ENCODE measurements around the gene SUPT20HL1. TPM values are rescaled to one million over a fixed set of nuclear protein-coding genes. Genes with fewer than 3 reads are reported as not detected.

The SUPT20HL1 gene
- total RNA-seq, 1 donor from 2014 or later: under 0.01 TPM

- TF ChIP-seq, protein P1, sequence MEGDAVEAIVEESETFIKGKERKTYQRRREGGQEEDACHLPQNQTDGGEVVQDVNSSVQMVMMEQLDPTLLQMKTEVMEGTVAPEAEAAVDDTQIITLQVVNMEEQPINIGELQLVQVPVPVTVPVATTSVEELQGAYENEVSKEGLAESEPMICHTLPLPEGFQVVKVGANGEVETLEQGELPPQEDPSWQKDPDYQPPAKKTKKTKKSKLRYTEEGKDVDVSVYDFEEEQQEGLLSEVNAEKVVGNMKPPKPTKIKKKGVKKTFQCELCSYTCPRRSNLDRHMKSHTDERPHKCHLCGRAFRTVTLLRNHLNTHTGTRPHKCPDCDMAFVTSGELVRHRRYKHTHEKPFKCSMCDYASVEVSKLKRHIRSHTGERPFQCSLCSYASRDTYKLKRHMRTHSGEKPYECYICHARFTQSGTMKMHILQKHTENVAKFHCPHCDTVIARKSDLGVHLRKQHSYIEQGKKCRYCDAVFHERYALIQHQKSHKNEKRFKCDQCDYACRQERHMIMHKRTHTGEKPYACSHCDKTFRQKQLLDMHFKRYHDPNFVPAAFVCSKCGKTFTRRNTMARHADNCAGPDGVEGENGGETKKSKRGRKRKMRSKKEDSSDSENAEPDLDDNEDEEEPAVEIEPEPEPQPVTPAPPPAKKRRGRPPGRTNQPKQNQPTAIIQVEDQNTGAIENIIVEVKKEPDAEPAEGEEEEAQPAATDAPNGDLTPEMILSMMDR (IDR thresholded peaks at IDR 0.05; ENCODE audit: insufficient read depth, low read length, severe bottlenecking): no peak
- Histone ChIP-seq H3K36me3 (ENCODE audit: control insufficient read depth, insufficient read depth, low read length) (no peaks in the 10 kb centered on the region), H3K4me3 (ENCODE audit: low read depth, low read length) (no peak overlapping the region), H3K27me3 (ENCODE audit: control insufficient read depth, insufficient read depth, low read length) (no peaks in the 10 kb centered on the region)
- DNase-seq (ENCODE audit: low read depth) (no peak), FAIRE-seq (no peak)
Measured at GRCh38 chrX:24369816-24370215, 9.4 kb downstream of the SUPT20HL1 start.

DNA sequence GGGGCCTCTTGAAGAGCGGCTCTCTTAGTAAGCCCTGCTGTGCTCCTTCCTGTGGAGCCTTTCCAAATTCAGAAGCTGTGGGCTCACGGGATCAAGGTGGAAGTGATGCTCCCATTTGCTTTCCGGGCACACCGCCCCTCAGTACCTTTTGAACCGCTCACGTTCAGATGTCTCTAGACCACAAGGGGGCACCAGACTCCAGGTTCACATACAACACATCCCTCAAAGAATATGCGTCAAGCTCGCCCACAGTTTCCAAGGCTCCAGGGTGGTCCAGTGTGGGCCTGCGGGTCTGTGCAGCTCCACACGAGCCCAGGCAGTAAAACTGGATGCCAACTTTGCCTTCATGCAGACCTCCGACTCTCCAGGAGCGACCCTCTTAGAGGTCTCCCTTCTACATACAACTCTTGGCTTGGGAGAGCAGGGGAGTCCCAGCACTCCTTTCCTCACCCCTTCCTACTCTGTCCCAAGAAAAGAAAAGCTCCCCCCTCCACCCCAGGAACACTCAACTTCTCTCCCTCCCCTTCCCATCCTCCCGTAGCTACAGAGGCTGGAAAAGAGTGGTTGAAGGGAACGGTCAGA is 11.0 kb downstream of the SUPT20HL1 start:
- Histone ChIP-seq H3K36me3 (ENCODE audit: control insufficient read depth, insufficient read depth, low read length) (no peaks in the 10 kb centered on the region), H3K4me3 (ENCODE audit: low read depth, low read length) (no peak overlapping the region), H3K27me3 (ENCODE audit: control insufficient read depth, insufficient read depth, low read length) (no peaks in the 10 kb centered on the region)
- TF ChIP-seq, protein P1 (IDR thresholded peaks at IDR 0.05; ENCODE audit: insufficient read depth, low read length, severe bottlenecking): peak; percentile 68
- FAIRE-seq: no peak
- DNase-seq (ENCODE audit: low read depth): peak; percentile 43

- TF ChIP-seq, protein P1 (IDR thresholded peaks at IDR 0.05; ENCODE audit: insufficient read depth, low read length, severe bottlenecking): no peak
- no peaks in the 10 kb centered on the region for H3K36me3 ChIP-seq (ENCODE audit: control insufficient read depth, insufficient read depth, low read length)
- FAIRE-seq (peak; percentile 40), DNase-seq (ENCODE audit: low read depth) (no peak)
- no peaks in the 10 kb centered on the region for H3K27me3 ChIP-seq (ENCODE audit: control insufficient read depth, insufficient read depth, low read length)
- H3K4me3 ChIP-seq (ENCODE audit: low read depth, low read length): no peak overlapping the region
Measured at GRCh38 chrX:24372021-24372763, 11.8 kb downstream of the SUPT20HL1 start.

DNA sequence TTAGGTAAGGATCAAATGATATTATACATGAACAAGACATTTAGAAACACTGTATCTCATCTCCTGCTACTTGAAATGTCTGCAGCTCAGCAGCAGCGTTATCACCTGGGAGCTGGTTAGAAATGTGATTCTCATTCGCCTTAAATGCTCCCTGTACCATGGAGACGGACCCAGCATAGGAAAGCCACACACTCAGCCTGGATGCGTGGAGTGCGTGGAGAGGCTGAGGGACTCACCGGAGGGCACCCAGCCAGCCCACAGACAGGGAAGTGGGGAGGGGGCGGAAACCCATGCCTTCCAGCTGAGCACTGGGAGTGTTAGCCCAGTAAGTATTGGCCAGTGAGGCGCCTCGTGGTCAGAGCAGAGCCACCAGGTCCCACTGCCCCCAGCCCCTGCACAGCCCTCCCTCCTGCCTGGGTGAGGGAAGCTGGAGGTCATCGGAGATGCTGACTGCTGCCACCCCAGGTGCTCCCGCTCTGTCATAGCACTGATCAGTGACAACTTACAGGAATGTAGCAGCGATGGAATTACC is 15.2 kb downstream of the SUPT20HL1 start:
- H3K36me3 ChIP-seq (ENCODE audit: control insufficient read depth, insufficient read depth, low read length): no peaks in the 10 kb centered on the region
- FAIRE-seq: no peak
- no peak for DNase-seq (ENCODE audit: low read depth)
- TF ChIP-seq, protein P1 (IDR thresholded peaks at IDR 0.05; ENCODE audit: insufficient read depth, low read length, severe bottlenecking): no peak
- H3K27me3 ChIP-seq (ENCODE audit: control insufficient read depth, insufficient read depth, low read length): no peaks in the 10 kb centered on the region
- H3K4me3 ChIP-seq (ENCODE audit: low read depth, low read length): no peak overlapping the region

DNA sequence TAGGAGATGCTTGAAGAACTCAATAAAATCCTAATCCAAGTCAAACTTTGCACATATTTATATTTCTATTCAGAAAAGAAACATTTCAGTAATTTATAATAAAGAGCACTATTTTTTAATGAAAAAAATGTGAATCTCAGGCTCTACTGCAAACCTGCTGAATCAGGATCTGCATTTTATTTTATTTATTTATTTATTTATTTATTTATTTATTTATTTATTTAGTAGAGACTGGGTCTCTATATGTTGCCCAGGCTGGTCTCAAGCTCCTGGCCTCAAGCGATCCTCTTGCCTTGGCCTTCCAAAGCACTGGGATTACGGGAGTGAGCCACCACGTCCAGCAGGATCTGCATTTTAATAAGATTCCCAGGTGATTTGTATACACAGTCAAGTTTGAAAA is 16.0 kb downstream of the SUPT20HL1 start:
- no peaks in the 10 kb centered on the region for H3K36me3 ChIP-seq (ENCODE audit: control insufficient read depth, insufficient read depth, low read length)
- H3K4me3 ChIP-seq (ENCODE audit: low read depth, low read length): no peak overlapping the region
- TF ChIP-seq, protein P1 (IDR thresholded peaks at IDR 0.05; ENCODE audit: insufficient read depth, low read length, severe bottlenecking): no peak
- FAIRE-seq (no peak), DNase-seq (ENCODE audit: low read depth) (no peak)
- no peaks in the 10 kb centered on the region for H3K27me3 ChIP-seq (ENCODE audit: control insufficient read depth, insufficient read depth, low read length)
